ENCODE measurements around the gene TRMT6. TPM values are rescaled to one million over a fixed set of nuclear protein-coding genes. Genes with fewer than 3 reads are reported as not detected.

TRMT6 gene
- total and polyA plus RNA-seq, 2 experiments from 2014 or later, result 9.0 to 14.2 TPM

GRCh38 chr20:5887386-5887785 lies 62.9 kb downstream of the TRMT6 start:
- H4K20me1 ChIP-seq (ENCODE audit: insufficient read depth, poor library complexity, severe bottlenecking), result no peaks in the 10 kb centered on the region

More at GRCh38 chr20:5887386-5887785, 62.9 kb downstream of the TRMT6 start:
- WGBS (ENCODE audit: low lambda C conversion rate, missing lambda C conversion rate), result 82% methylated on average over 5 of the region's 5 CpGs
- Histone ChIP-seq H3K4me3 (no peak overlapping the region), H3K9me2 (replicated peaks; ENCODE audit: insufficient read depth) (no peaks in the 10 kb centered on the region), H3K27ac (no peak overlapping the region), H2AFZ (no peak overlapping the region), H3K4me1 (ENCODE audit: insufficient read depth) (no peaks in the 10 kb centered on the region), H3K79me2 (no peaks in the 10 kb centered on the region), H3K9me3 (ENCODE audit: low read depth) (no peaks in the 10 kb centered on the region), H3K36me3 (replicated peaks; ENCODE audit: insufficient read depth, low read depth) (no peaks in the 10 kb centered on the region), H3K27me3 (no peaks in the 10 kb centered on the region), H3K4me2 (no peak overlapping the region)
- no peak for DNase-seq (ENCODE audit: low spot score)
- TF ChIP-seq EZH2 (IDR thresholded peaks at IDR 0.05; ENCODE audit: borderline replicate concordance) (no peak), CTCF (IDR thresholded peaks at IDR 0.05; ENCODE audit: poor library complexity) (no peak), EZH2phosphoT487 (IDR thresholded peaks at IDR 0.05; ENCODE audit: low read depth, severe bottlenecking, unreplicated experiment) (no peak)

Small RNAs within 50 kb of the gene (small RNA-seq; reads per million reads assigned to genes)
- gene RF00019 (not detected), gene RNU1-55P (not detected)

Other genes with a start within 250 kb of the TRMT6 start
- gene SHLD1, start 200.1 kb downstream of the TRMT6 start, total RNA-seq, result 5.9 and 8.3 TPM in 2 replicates
- gene SHLD1, start 200.1 kb downstream of the TRMT6 start, polyA plus RNA-seq, result 9.1 and 11.2 TPM in 2 replicates
- 1.3 and 1.4 TPM in 2 replicates for gene CHGB, start 39.0 kb downstream of the TRMT6 start, total RNA-seq
- gene CHGB, start 39.0 kb downstream of the TRMT6 start, polyA plus RNA-seq, result 0.86 and 2.5 TPM in 2 replicates
- 4.9 and 6.7 TPM in 2 replicates for gene MCM8, start 119 bp upstream of the TRMT6 start, total RNA-seq
- 1.5 and 1.7 TPM in 2 replicates for gene MCM8, start 119 bp upstream of the TRMT6 start, polyA plus RNA-seq
- 122 and 127 TPM in 2 replicates for gene CRLS1, start 55.6 kb upstream of the TRMT6 start, total RNA-seq
- 115 TPM in 2 replicates for gene CRLS1, start 55.6 kb upstream of the TRMT6 start, polyA plus RNA-seq
- gene LRRN4, start 103.5 kb upstream of the TRMT6 start, total RNA-seq, result 10.5 and 19.2 TPM in 2 replicates
- 94.5 and 112 TPM in 2 replicates for gene LRRN4, start 103.5 kb upstream of the TRMT6 start, polyA plus RNA-seq
- gene FERMT1, start 172.5 kb upstream of the TRMT6 start, total RNA-seq, result 11.3 and 13.9 TPM in 2 replicates
- 3.4 and 6.0 TPM in 2 replicates for gene FERMT1, start 172.5 kb upstream of the TRMT6 start, polyA plus RNA-seq